ENCODE measurements around the gene C4orf33. TPM values are rescaled to one million over a fixed set of nuclear protein-coding genes. Genes with fewer than 3 reads are reported as not detected.

The C4orf33 gene
- total and polyA plus RNA-seq, 2 experiments from 2014 or later: 7.7 to 15.6 TPM

- TF ChIP-seq EZH2phosphoT487 (IDR thresholded peaks at IDR 0.05; ENCODE audit: low read depth, severe bottlenecking, unreplicated experiment) (no peak), EZH2 (IDR thresholded peaks at IDR 0.05; ENCODE audit: borderline replicate concordance) (no peak), CTCF (IDR thresholded peaks at IDR 0.05; ENCODE audit: poor library complexity) (no peak)
- Histone ChIP-seq H3K9me3 (ENCODE audit: low read depth) (no peaks in the 10 kb centered on the region), H3K79me2 (peaks cover 46% of the 10 kb centered on the region), H3K4me3 (no peak overlapping the region), H3K4me2 (no peak overlapping the region), H4K20me1 (ENCODE audit: insufficient read depth, poor library complexity, severe bottlenecking) (no peaks in the 10 kb centered on the region), H3K36me3 (replicated peaks; ENCODE audit: insufficient read depth, low read depth) (no peaks in the 10 kb centered on the region), H2AFZ (no peak overlapping the region), H3K27ac (no peak overlapping the region), H3K4me1 (ENCODE audit: insufficient read depth) (no peaks in the 10 kb centered on the region), H3K27me3 (no peaks in the 10 kb centered on the region), H3K9me2 (replicated peaks; ENCODE audit: insufficient read depth) (no peaks in the 10 kb centered on the region)
- no peak for DNase-seq (ENCODE audit: low spot score)
- whole genome bisulfite sequencing (ENCODE audit: low lambda C conversion rate, missing lambda C conversion rate): 97% methylated on average over 5 of the region's 5 CpGs
Measured at GRCh38 chr4:129082302-129082701, 13.7 kb upstream of the C4orf33 start.

- Histone ChIP-seq H2AFZ (no peak overlapping the region), H3K36me3 (replicated peaks; ENCODE audit: insufficient read depth, low read depth) (no peaks in the 10 kb centered on the region), H3K4me1 (ENCODE audit: insufficient read depth) (no peaks in the 10 kb centered on the region), H3K4me3 (no peak overlapping the region), H3K4me2 (no peak overlapping the region), H3K79me2 (peaks cover 77% of the 10 kb centered on the region), H3K9me3 (ENCODE audit: low read depth) (no peaks in the 10 kb centered on the region), H3K27me3 (no peaks in the 10 kb centered on the region), H3K27ac (no peak overlapping the region), H4K20me1 (ENCODE audit: insufficient read depth, poor library complexity, severe bottlenecking) (no peaks in the 10 kb centered on the region), H3K9me2 (replicated peaks; ENCODE audit: insufficient read depth) (no peaks in the 10 kb centered on the region)
- TF ChIP-seq EZH2phosphoT487 (IDR thresholded peaks at IDR 0.05; ENCODE audit: low read depth, severe bottlenecking, unreplicated experiment): no peak
- TF ChIP-seq CTCF (IDR thresholded peaks at IDR 0.05; ENCODE audit: poor library complexity): no peak
- no peak for TF ChIP-seq EZH2 (IDR thresholded peaks at IDR 0.05; ENCODE audit: borderline replicate concordance)
- no peak for DNase-seq (ENCODE audit: low spot score)
- WGBS (ENCODE audit: low lambda C conversion rate, missing lambda C conversion rate): 98% methylated on average over 4 of the region's 4 CpGs
Measured at GRCh38 chr4:129085472-129085871, 10.5 kb upstream of the C4orf33 start.

- Histone ChIP-seq H3K27ac (no peak overlapping the region), H3K79me2 (peaks cover 91% of the 10 kb centered on the region), H3K36me3 (replicated peaks; ENCODE audit: insufficient read depth, low read depth) (no peaks in the 10 kb centered on the region), H2AFZ (no peak overlapping the region), H3K9me3 (ENCODE audit: low read depth) (no peaks in the 10 kb centered on the region), H3K4me2 (no peak overlapping the region), H3K9me2 (replicated peaks; ENCODE audit: insufficient read depth) (no peaks in the 10 kb centered on the region), H3K4me1 (ENCODE audit: insufficient read depth) (peaks cover 5% of the 10 kb centered on the region), H3K4me3 (no peak overlapping the region), H3K27me3 (no peaks in the 10 kb centered on the region), H4K20me1 (ENCODE audit: insufficient read depth, poor library complexity, severe bottlenecking) (peaks cover 2% of the 10 kb centered on the region)
- no peak for TF ChIP-seq EZH2phosphoT487 (IDR thresholded peaks at IDR 0.05; ENCODE audit: low read depth, severe bottlenecking, unreplicated experiment)
- TF ChIP-seq EZH2 (IDR thresholded peaks at IDR 0.05; ENCODE audit: borderline replicate concordance): no peak
- TF ChIP-seq CTCF (IDR thresholded peaks at IDR 0.05; ENCODE audit: poor library complexity): no peak
- 92% methylated on average over 2 of the region's 2 CpGs for WGBS (ENCODE audit: low lambda C conversion rate, missing lambda C conversion rate)
- no peak for DNase-seq (ENCODE audit: low spot score)
Measured at GRCh38 chr4:129087516-129087915, 8.4 kb upstream of the C4orf33 start.

Measured in hepatocyte (in vitro differentiated cells).